ENCODE data around the gene RANGRF.
A peak's percentile ranks its signal among the peaks of the same experiment; 100 is the strongest.

RANGRF gene

DNA sequence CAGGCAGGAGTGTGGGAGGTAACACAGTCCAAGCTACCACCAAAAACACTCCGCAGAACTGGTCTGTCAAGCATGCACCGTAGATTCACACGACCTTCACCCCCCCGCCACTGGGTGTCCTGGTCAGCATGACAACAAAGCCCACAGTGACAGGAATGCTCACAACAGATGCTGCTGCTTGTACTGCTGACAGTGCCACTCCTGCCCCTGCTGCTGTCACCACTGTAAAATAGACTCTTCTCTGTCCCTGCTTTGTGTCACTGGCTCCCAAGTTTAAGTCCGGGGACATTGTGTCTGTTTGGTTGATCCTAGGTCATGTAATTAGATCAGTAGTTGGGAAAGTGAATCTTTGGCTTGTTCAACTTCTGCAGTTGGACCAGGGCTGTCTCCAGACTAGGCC, 44.2 kb downstream of the RANGRF start:
- Histone ChIP-seq H3K27me3 (ENCODE audit: control insufficient read depth in 1 of 2, insufficient read depth in 2 of 2, low read length in 2 of 2) (peaks cover 5 to 6% of the 10 kb centered on the region in 2 donors), H3K4me1 (ENCODE audit: control insufficient read depth, insufficient read depth, low read length) (no peaks in the 10 kb centered on the region), H3K9ac (ENCODE audit: low read length in 2 of 2) (no peak overlapping the region), H3K4me3 (ENCODE audit: low read length in 2 of 2) (no peak overlapping the region), H3K9me3 (ENCODE audit: control insufficient read depth in 2 of 2, low read length in 2 of 2) (no peaks in the 10 kb centered on the region), H3K27ac (ENCODE audit: low read length) (no peak overlapping the region), H3K36me3 (ENCODE audit: control insufficient read depth in 2 of 2, insufficient read depth in 2 of 2, low read length in 2 of 2) (no peaks in the 10 kb centered on the region)

DNA sequence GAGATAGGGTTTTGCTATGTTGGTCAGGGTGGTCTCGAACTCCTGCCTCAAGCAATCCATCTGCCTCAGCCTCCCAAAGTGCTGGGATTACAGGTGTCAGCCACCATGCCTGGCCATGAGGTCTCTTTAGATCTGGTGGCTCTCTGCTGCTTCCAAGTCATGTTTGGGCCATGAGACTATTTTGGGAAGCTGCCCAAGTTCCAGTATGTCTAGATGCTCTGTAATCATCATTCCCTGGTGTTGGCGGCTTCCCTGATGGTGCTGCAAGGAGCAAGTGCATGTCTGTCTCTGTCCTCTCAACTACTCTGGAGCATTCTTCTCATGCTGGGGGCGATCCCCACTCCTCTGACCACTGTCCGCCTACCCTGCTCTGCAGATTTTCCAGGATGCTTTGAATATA, 44.8 kb downstream of the RANGRF start:
- Histone ChIP-seq H3K9me3 (ENCODE audit: control insufficient read depth in 2 of 2, low read length in 2 of 2) (no peaks in the 10 kb centered on the region), H3K27ac (ENCODE audit: low read length) (no peak overlapping the region), H3K36me3 (ENCODE audit: control insufficient read depth in 2 of 2, insufficient read depth in 2 of 2, low read length in 2 of 2) (no peaks in the 10 kb centered on the region), H3K4me3 (ENCODE audit: low read length in 2 of 2) (no peak overlapping the region), H3K4me1 (ENCODE audit: control insufficient read depth, insufficient read depth, low read length) (peaks cover 2% of the 10 kb centered on the region), H3K9ac (ENCODE audit: low read length in 2 of 2) (no peak overlapping the region), H3K27me3 (ENCODE audit: control insufficient read depth in 1 of 2, insufficient read depth in 2 of 2, low read length in 2 of 2) (peaks cover 0 to 2% of the 10 kb centered on the region in 2 donors)

DNA sequence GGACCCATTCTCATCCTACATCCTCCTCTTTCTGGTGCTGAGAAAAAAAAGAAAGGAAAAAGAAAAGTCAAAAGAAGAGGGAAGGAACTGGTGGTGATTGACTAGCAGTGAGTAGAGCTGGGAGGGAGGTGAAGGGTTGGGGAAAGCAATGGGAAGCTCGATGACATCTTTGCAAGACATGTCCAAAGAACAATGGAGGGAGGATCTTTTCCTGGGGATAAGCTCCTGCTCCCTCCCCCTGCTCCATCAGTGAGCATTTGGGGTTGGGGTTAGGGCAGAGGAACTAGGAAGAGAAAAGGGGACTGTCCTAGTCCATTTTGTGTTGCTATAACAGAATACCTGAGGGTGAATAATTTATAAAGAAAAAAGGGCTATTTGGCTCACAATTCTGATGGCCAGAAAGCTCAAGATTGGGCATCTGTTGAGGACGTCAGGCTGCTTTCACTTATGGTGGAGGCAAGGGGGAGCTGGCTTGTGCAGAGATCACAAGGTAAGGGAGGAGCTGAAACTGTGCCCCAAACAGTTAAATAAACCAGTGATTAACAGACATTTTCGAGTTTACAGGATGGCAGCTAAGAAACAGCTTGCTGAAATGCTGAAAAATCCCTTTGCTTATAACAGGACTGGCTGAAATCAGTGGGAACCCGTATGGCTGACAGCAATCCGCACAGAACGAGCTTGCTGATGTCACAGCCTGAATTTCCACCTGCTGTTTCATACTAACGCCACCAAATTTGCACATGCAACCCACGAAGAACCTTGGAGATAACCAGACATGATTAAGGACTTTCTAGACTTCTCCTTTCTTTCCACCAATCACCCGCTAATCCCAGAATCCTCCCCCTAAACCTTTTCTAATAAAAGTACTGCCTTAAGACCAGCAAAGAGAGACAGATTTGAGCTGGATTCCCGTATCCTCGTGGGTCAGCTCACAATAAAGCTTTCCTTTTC, 49.6 kb downstream of the RANGRF start:
- H3K9me3 ChIP-seq (ENCODE audit: control insufficient read depth in 2 of 2, low read length in 2 of 2): no peaks in the 10 kb centered on the region
- H3K27ac ChIP-seq (ENCODE audit: low read length): no peak overlapping the region
- no peaks in the 10 kb centered on the region for H3K27me3 ChIP-seq (ENCODE audit: control insufficient read depth in 1 of 2, insufficient read depth in 2 of 2, low read length in 2 of 2)
- H3K9ac ChIP-seq (ENCODE audit: low read length in 2 of 2): no peak overlapping the region
- H3K4me1 ChIP-seq (ENCODE audit: control insufficient read depth, insufficient read depth, low read length): peaks cover 2% of the 10 kb centered on the region
- no peaks in the 10 kb centered on the region for H3K36me3 ChIP-seq (ENCODE audit: control insufficient read depth in 2 of 2, insufficient read depth in 2 of 2, low read length in 2 of 2)
- H3K4me3 ChIP-seq (ENCODE audit: low read length in 2 of 2): peak overlapping the region in 1 of 2 donors; percentile 15

DNA sequence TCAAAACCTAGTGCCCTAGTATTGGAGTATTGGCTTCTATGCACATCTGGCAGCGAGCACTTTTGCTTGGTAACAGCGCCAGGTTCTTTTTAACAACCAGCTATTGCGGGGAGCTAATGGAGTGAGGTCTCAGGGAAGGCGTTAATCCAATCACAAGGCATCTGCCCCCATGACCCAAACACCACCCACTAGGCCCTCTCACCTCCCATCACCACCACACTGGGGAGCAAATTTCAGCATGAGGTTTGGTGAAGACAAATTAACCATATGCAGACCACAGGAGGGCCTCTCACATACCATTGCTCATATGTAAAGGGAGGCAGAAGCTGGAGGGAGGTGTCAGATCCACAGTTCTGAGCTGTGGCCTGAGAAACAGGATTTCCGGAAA, 50.3 kb downstream of the RANGRF start:
- H3K9ac ChIP-seq (ENCODE audit: low read length in 2 of 2): no peak overlapping the region
- H3K4me1 ChIP-seq (ENCODE audit: control insufficient read depth, insufficient read depth, low read length): peaks cover 2% of the 10 kb centered on the region
- no peak overlapping the region for H3K4me3 ChIP-seq (ENCODE audit: low read length in 2 of 2)
- H3K9me3 ChIP-seq (ENCODE audit: control insufficient read depth in 2 of 2, low read length in 2 of 2): no peaks in the 10 kb centered on the region
- H3K27me3 ChIP-seq (ENCODE audit: control insufficient read depth in 1 of 2, insufficient read depth in 2 of 2, low read length in 2 of 2): no peaks in the 10 kb centered on the region
- no peak overlapping the region for H3K27ac ChIP-seq (ENCODE audit: low read length)
- H3K36me3 ChIP-seq (ENCODE audit: control insufficient read depth in 2 of 2, insufficient read depth in 2 of 2, low read length in 2 of 2): no peaks in the 10 kb centered on the region

DNA sequence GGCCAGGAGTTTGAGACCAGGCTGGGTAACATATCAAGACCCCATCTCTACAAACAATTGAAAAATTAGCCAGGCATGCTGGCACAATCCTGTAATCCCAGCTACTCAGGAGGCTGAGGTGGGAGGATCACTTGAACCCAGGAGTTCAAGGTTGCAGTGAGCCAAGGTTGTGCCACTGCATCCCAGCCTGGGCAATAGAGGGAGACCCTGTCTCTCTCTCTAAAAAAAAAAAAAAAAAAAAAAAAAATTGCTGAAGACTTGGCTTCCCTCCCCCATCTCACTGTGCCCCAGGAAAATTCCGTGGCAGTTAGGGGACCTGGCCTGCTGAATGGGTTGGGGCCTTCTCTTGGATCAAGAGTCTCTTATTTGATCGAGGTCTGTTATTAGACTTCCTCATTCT, 51.1 kb downstream of the RANGRF start, which contains the start of gene ODF4:
ODF4 (plus strand) TSS at position 301 of the 400 bp plus-strand sequence. CDS start 212 bp downstream, outside the sequence.
- Histone ChIP-seq H3K9ac (ENCODE audit: low read length in 2 of 2) (no peak within 1 kb of the TSS), H3K27me3 (ENCODE audit: control insufficient read depth in 1 of 2, insufficient read depth in 2 of 2, low read length in 2 of 2) (no peaks in the 10 kb centered on the region), H3K9me3 (ENCODE audit: control insufficient read depth in 2 of 2, low read length in 2 of 2) (no peaks in the 10 kb centered on the region), H3K36me3 (ENCODE audit: control insufficient read depth in 2 of 2, insufficient read depth in 2 of 2, low read length in 2 of 2) (no peaks in the 10 kb centered on the region), H3K27ac (ENCODE audit: low read length) (no peak within 1 kb of the TSS), H3K4me1 (ENCODE audit: control insufficient read depth, insufficient read depth, low read length) (peaks cover 2% of the 10 kb centered on the region), H3K4me3 (ENCODE audit: low read length in 2 of 2) (no peak within 1 kb of the TSS)
